ENCODE results near the gene DHRSX. TPM values are rescaled to one million over a fixed set of nuclear protein-coding genes. Genes with fewer than 3 reads are reported as not detected.

The DHRSX gene
- total and polyA plus RNA-seq, 2 of the 8 experiments (the other 6 are each of a cell fraction or from before 2014, with no cell fraction given), result 35.1 to 43.4 TPM

DNA sequence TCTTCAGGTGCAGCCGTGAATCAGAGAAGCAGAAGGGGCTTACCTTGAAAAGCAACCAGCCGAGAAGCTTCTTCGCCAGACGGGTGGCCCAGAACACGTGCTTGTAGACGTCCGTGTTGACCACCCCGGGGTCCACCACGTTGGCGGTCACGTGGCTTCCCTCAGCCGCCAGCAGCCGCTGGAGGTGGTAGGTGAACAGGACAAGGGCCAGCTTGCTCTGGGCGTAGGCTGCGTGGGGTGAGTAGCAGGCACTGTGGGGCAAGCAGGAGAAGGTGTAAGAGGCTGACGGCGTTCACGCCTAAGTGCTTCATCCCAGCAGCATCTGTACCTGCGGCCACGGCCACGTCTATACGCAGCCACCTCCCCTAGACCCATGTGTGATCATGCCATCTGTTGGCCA is 257.8 kb downstream of the DHRSX start:
- H2BK5ac ChIP-seq (ENCODE audit: low read depth, low read length), result no peak overlapping the region
- H3K36me3 ChIP-seq (ENCODE audit: control insufficient read depth in 2 of 4, insufficient read depth in 4 of 4, low read length in 3 of 4), result no peaks in the 10 kb centered on the region; a peak in 1 of 8 replicates
- H4K20me1 ChIP-seq (replicated peaks in 1 of 2; ENCODE audit: control insufficient read depth in 1 of 2, insufficient read depth in 2 of 2, low read length in 2 of 2), result no peaks in the 10 kb centered on the region
- H2BK15ac ChIP-seq (ENCODE audit: low read length), result no peak overlapping the region
- H3K14ac ChIP-seq (ENCODE audit: insufficient read length), result no peak overlapping the region
- no peak overlapping the region; the same call in 1 of the 2 replicates for H2AK5ac ChIP-seq (ENCODE audit: low read depth, low read length)
- peak overlapping the region; percentile 44 for H4K91ac ChIP-seq (replicated peaks; ENCODE audit: insufficient read length, low read length)
- no peaks in the 10 kb centered on the region for H3K23me2 ChIP-seq (ENCODE audit: low read depth, low read length)
- DNase-seq (ENCODE audit: low read depth in 1 of 2, low spot score in 2 of 2), result no peak
- H3K79me2 ChIP-seq (ENCODE audit: control insufficient read depth in 1 of 2, insufficient read depth in 2 of 2, low read length in 2 of 2), result no peaks in the 10 kb centered on the region
- H3K23ac ChIP-seq (ENCODE audit: insufficient read length), result no peak overlapping the region
- 94% methylated on average over 22 of the region's 22 CpGs; no CpG with 5 or more reads in 1 of the 2 experiments for WGBS, 2 experiments (ENCODE audit: extremely low coverage in 1 of 2, insufficient coverage in 1 of 2, insufficient read length in 1 of 2, insufficient replicate concordance in 2 of 2, low coverage in 1 of 2, low lambda C conversion rate in 2 of 2, missing lambda C conversion rate in 1 of 2)
- no peak overlapping the region for H4K5ac ChIP-seq (ENCODE audit: insufficient read length, low read depth, low read length)
- H3K79me1 ChIP-seq (ENCODE audit: low read depth, low read length), result no peaks in the 10 kb centered on the region
- no peak overlapping the region for H3K4ac ChIP-seq (replicated peaks; ENCODE audit: insufficient read length, low read depth, low read length)
- H2BK12ac ChIP-seq (ENCODE audit: low read depth, low read length), result no peak overlapping the region
- no peak overlapping the region for H3K4me2 ChIP-seq (ENCODE audit: insufficient read depth in 1 of 2, low read depth in 2 of 2, low read length in 2 of 2)
- no peak overlapping the region for H2BK20ac ChIP-seq (ENCODE audit: low read length)
- no peak overlapping the region for H3K18ac ChIP-seq (ENCODE audit: extremely low read depth, low read length)
- no peak overlapping the region for H3K27ac ChIP-seq (ENCODE audit: low read depth, low read length)
- no peaks in the 10 kb centered on the region; a peak in 1 of 4 replicates for H3K9me3 ChIP-seq (ENCODE audit: insufficient read depth in 2 of 2, low read depth in 1 of 2, low read length in 1 of 2)
- peaks cover 0 to 10% (median 0%) of the 10 kb centered on the region in 4 experiments; a peak in 1 of 7 replicates for H3K4me1 ChIP-seq (replicated peaks in 1 of 4; ENCODE audit: control insufficient read depth in 3 of 4, insufficient read depth in 4 of 4, low read length in 3 of 4)
- FAIRE-seq, result no peak
- no peak overlapping the region for H3K9ac ChIP-seq (replicated peaks in 1 of 4; ENCODE audit: extremely low read depth in 1 of 4, low read depth in 3 of 4, low read length in 3 of 4)
- H3K56ac ChIP-seq (replicated peaks; ENCODE audit: insufficient read length, low read depth, low read length), result no peak overlapping the region
- H2BK120ac ChIP-seq (replicated peaks; ENCODE audit: low read depth, low read length), result no peak overlapping the region
- H2AFZ ChIP-seq (ENCODE audit: low read length), result no peak overlapping the region
- no peak overlapping the region for H3K4me3 ChIP-seq (ENCODE audit: extremely low read depth in 1 of 4, insufficient read depth in 2 of 4, low read depth in 3 of 4, low read length in 4 of 4)
- ChIA-PET POLR2A (ENCODE audit: partially characterized antibody) (no interaction called here), CTCF (ENCODE audit: partially characterized antibody) (no interaction called here)
- H4K8ac ChIP-seq (ENCODE audit: extremely low read depth, insufficient read depth, low read length), result no peak overlapping the region
- no peaks in the 10 kb centered on the region for H3K27me3 ChIP-seq (replicated peaks in 1 of 4; ENCODE audit: control insufficient read depth in 3 of 4, extremely low read depth in 1 of 4, insufficient read depth in 3 of 4, low read length in 3 of 4)
- no peak for TF ChIP-seq RAD21 (IDR thresholded peaks at IDR 0.05 in 1 of 2, conservative IDR thresholded peaks at IDR 0.05 in 1 of 2; ENCODE audit: low read depth in 2 of 2, low read length in 2 of 2)
- TF ChIP-seq POLR2A (IDR thresholded peaks at IDR 0.05; ENCODE audit: control extremely low read depth in 1 of 2, low read depth in 2 of 2, low read length in 2 of 2), result no peak
- no peak for TF ChIP-seq NANOG (IDR thresholded peaks at IDR 0.05; ENCODE audit: insufficient read depth, low read depth, low read length, poor library complexity, severe bottlenecking)
- no peak for TF ChIP-seq JUN (IDR thresholded peaks at IDR 0.05; ENCODE audit: low read depth, low read length)
- no peak for TF ChIP-seq SIRT6 (IDR thresholded peaks at IDR 0.05; ENCODE audit: low read length)
- TF ChIP-seq, protein P1, sequence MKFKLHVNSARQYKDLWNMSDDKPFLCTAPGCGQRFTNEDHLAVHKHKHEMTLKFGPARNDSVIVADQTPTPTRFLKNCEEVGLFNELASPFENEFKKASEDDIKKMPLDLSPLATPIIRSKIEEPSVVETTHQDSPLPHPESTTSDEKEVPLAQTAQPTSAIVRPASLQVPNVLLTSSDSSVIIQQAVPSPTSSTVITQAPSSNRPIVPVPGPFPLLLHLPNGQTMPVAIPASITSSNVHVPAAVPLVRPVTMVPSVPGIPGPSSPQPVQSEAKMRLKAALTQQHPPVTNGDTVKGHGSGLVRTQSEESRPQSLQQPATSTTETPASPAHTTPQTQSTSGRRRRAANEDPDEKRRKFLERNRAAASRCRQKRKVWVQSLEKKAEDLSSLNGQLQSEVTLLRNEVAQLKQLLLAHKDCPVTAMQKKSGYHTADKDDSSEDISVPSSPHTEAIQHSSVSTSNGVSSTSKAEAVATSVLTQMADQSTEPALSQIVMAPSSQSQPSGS (IDR thresholded peaks at IDR 0.05; ENCODE audit: low read length), result no peak
- no peak for TF ChIP-seq NRF1 (IDR thresholded peaks at IDR 0.05; ENCODE audit: low read depth, low read length)
- TF ChIP-seq KDM4A (IDR thresholded peaks at IDR 0.05; ENCODE audit: low read depth, low read length, severe bottlenecking), result no peak
- TF ChIP-seq, protein P2, sequence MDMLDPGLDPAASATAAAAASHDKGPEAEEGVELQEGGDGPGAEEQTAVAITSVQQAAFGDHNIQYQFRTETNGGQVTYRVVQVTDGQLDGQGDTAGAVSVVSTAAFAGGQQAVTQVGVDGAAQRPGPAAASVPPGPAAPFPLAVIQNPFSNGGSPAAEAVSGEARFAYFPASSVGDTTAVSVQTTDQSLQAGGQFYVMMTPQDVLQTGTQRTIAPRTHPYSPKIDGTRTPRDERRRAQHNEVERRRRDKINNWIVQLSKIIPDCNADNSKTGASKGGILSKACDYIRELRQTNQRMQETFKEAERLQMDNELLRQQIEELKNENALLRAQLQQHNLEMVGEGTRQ (IDR thresholded peaks at IDR 0.05; ENCODE audit: low read length), result no peak
- TF ChIP-seq BACH1 (IDR thresholded peaks at IDR 0.05; ENCODE audit: low read length), result no peak
- no peak for TF ChIP-seq CREB1 (IDR thresholded peaks at IDR 0.05)
- no peak for TF ChIP-seq BCL11A (IDR thresholded peaks at IDR 0.05; ENCODE audit: low read depth in 2 of 2, low read length in 2 of 2)
